MM.1S (cell line): ENCODE data around the gene MINDY3.

Experiments used
- EZH2 ChIP-seq: fragments of 300-600 bp; sonication (generic); optimal IDR thresholded peaks from 2 replicates; pipeline ENCODE3; 2017; ENCODE audit warnings: low read depth, mild to moderate bottlenecking, antibody characterized with exemption, low read length, mixed read lengths
- EZH2phosphoT487 ChIP-seq: fragments of 300-600 bp; sonication (generic); IDR thresholded peaks from 2 replicates; pipeline ENCODE4 v1.6.1; 2018; ENCODE audit warnings: antibody characterized with exemption, low read length
- TF ChIP-seq, protein P1 (sequence below): fragments of 300-600 bp; sonication (generic); IDR thresholded peaks from 2 replicates; pipeline ENCODE4 v1.5.1; 2016; ENCODE audit warnings: antibody characterized with exemption, low read length, mixed read lengths

DNA sequence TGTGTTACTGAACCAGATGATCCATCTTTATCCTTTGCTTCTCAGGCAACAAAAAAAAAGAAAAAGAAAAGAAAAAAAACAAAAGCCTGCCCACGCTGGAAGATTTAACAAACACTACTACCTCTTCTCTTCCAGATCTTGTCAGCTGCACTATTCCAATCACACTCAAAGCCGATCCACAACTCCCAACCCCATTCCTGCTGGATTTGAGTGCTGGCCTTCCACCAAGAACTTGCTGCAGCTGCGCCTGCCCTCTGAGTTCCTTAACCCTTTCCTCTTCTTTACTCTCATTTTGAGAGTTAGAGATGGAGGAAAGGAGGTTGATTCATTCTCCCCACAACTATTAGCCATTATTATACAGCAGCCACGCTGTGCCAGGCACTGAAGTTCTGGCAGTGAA, 124.5 kb downstream of the MINDY3 start:
- TF ChIP-seq, protein P1, sequence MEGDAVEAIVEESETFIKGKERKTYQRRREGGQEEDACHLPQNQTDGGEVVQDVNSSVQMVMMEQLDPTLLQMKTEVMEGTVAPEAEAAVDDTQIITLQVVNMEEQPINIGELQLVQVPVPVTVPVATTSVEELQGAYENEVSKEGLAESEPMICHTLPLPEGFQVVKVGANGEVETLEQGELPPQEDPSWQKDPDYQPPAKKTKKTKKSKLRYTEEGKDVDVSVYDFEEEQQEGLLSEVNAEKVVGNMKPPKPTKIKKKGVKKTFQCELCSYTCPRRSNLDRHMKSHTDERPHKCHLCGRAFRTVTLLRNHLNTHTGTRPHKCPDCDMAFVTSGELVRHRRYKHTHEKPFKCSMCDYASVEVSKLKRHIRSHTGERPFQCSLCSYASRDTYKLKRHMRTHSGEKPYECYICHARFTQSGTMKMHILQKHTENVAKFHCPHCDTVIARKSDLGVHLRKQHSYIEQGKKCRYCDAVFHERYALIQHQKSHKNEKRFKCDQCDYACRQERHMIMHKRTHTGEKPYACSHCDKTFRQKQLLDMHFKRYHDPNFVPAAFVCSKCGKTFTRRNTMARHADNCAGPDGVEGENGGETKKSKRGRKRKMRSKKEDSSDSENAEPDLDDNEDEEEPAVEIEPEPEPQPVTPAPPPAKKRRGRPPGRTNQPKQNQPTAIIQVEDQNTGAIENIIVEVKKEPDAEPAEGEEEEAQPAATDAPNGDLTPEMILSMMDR, result no peak
- TF ChIP-seq EZH2, result no peak
- no peak for TF ChIP-seq EZH2phosphoT487
